Activated T-helper 1 cell treated with Interleukin-2 at 50 U/mL for 16 hours (primary cell): ENCODE measurements around the gene ROS1.
"Not testable (repeated sequence)": the region's sequence is repeated elsewhere in the genome, so short reads cannot be mapped to it uniquely, and the experiment has no call there.

Experiments used
- DNase-seq: peaks from one replicate; pipeline ENCODE4 v3.0.0-alpha.2; 2020; ENCODE audit warnings: low read depth

The ROS1 gene

DNA sequence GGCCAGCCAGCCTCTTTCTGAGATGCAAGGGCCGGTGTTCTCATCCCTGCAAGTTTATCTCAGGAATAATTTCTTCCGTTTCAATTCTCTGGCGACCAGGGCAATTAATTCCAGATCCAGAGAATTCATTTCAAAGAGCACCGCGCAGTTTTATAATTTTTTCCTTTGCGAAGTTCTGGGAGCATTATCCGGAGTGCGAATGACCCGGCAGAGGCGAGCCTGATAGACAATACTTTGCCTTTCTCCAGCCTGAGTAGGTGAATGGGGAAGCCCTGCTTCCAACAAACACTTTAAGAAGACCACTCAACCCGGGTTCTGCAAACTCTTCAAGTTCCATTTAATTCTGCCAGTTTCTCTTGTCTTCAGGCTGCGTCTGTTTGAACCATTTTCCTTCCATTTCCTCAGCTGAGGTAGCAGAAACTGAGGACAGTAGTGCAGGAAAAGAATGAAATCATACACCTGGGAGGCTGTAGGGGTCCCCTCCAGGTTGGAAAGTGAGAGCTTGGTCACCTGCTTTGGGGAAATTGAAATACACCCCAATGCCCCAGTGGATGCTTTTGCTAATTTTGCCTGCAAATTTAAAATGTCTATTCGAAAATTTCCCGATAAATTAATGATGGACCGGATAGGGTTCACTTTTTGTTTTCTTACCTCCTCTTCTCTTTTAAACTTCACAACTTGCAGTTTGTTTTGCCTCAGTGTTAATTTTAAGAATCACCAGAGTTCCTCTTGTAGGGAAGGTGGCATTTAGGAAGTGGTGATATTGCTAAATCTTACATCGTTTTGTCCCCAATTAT is 159.3 kb downstream of the ROS1 start:
- no peak for DNase-seq

DNA sequence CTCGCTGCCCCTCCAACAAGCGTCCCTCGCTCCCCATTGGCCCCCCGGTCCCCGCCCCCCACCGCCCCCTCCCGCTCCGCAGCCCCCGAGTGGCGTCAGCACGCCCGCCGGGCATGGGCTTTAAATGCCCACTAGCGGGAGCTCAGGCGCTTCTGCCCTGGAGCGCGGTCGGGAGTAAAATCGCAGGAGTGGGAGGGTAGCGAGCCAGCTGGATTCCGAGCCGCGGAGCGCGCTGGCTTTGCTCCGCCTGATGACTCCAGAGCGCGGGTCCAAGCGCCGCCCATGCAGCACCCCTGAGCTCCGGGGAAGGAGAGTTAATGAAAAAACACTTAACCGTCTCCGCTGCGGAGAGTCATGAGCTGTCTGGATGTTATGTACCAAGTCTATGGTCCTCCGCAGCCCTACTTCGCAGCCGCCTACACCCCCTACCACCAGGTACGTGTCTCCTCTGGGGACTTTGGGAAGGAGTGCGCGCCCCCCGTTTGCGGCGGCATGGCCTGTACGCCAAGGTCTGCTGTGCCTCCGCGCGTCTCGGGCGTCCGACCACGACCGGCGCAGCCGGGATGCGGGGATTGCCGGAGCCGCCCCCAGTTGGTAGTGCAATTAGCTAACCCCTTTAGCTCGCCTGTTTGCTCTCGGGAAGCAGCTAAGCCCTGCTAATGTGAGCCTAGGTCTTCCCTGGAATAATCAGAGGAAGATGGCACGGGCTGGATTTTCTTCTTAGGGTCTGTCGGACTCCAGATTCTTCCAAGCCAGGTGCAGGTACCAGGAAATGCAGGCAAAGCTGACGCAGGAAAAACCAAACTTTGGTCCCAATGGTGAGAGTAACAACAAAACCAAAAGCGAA is 160.1 kb downstream of the ROS1 start, which contains the start of gene VGLL2:
TSS of gene VGLL2 (plus strand) at position 149 of the 847 bp plus-strand sequence. CDS start at position 355, 206 bp downstream.
- DNase-seq: no peak

DNA sequence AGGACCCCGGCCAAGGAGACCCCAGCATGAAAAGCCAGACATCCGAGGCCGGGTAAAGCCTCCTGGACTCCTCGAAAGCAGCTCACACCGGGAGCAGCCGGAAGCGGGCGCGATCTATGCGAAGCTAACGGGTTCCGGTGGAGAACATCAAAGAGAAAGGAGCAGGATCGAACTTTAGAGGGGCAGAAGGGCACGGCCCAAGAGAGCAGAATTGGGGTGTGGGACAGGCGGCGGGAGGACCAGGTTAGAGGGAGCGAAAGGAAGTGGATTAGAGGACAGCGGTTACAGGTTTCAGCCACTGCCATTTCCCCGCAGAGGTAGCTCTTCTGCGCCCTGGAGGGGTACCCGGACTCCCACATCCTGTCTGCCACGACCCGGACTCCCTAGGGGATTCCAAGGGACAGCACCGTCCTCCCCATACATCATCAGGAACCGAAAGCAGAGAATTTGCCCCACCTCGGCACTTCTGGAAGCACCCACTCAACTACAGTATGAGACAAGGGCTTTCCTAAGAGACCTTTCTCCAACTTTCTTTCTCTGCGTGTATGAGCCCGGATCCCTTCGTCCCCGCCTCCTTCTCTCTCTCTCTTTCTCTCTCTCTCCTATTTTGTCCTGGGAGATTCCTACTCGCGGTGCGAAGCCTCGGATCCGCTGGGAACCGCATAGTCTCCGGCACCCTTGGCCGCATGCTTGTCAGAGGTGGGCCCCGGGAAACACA is 160.9 kb downstream of the ROS1 start:
- no peak for DNase-seq

DNA sequence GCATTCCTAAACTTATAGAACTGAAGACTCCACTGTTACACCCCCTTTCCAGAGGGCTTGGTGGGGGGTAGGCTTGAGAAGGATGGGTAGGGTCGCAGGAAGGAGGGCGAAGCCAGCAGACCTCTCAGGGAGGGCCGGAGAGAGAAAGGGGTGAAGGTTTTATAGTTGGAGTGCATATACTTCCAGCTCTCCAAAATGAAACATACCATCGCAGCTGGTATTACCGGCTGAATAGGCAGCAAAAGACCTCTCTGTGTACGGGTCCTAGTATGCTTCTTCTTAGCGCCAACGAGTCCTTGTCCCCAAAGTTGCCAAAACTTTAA is 161.4 kb downstream of the ROS1 start:
- no peak for DNase-seq

DNA sequence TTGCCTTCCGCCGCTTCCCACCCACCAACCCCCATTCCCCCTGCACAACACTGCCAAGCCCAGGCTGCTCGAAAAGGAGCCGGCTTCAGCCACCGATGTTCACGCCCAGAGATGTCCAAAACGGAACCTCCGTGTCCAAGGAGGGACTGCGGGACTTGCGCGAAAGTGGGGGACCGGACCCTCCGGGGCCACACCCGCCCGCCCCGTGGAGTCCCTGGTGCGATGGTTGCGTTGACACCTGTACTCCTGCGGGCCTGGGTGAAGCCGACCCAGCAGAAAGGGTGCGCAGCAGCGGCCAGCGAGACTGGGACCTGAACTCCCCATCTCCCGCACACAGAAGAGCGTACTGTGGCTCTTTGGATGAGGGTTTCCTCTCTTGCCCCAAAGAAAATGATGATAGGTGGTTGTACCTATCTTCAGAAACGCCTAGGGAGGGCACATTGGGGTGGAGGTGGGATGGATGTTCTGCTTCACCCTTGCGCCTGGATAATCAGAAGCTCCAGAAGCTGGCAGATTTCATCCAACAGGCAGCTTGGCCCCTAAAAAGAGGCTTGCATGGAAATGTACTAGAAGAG is 162.3 kb downstream of the ROS1 start:
- DNase-seq: no peak

DNA sequence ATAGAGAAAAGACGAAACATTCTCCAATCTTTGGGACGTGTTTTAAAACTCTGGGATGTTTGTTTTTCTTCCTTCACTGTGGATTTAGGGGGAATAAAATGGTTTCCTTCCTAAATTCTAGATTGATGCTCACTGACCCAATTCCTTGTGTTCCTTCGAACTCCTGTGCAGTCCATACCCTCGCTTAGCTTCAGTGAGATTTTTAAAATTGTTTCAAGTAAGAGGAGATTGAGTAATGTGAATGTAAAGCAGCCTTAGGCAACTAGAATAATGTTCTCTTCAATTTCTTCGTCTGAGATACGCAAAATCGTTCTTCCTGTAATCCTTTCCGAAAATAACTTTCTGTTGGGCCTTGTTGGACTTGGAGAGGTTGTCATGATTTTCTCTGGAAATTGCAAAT is 162.9 kb downstream of the ROS1 start:
- DNase-seq: no peak

DNA sequence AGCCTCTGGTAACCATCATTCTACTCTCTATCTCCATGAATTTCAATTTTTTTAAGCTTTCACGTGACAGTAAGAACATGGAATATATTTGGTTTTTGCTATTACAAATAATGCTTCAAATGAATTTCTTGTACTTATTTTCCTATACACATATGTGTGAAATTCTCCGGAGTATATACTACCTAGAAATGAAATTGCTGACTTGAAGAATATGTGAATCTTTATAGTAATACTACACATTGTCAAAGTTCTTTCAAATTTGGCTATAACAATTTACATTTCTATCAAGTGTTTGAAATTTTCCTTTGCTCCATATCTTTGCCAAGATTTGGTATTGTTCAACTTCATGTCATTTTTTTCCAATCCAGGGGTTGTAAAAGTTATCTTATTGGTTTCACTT is 172.0 kb downstream of the ROS1 start:
- no peak for DNase-seq

DNA sequence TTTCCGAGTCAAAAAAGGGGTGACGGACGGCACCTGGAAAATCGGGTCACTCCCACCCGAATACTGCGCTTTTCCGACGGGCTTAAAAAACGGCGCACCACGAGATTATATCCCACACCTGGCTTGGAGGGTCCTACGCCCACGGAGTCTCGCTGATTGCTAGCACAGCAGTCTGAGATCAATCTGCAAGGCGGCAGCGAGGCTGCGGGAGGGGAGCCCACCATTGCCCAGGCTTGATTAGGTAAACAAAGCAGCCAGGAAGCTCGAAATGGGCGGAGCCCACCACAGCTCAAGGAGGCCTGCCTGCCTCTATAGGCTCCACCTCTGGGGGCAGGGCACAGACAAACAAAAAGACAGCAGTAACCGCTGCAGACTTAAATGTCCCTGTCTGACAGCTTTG is 180.8 kb downstream of the ROS1 start:
- DNase-seq: not testable (repeated sequence)

DNA sequence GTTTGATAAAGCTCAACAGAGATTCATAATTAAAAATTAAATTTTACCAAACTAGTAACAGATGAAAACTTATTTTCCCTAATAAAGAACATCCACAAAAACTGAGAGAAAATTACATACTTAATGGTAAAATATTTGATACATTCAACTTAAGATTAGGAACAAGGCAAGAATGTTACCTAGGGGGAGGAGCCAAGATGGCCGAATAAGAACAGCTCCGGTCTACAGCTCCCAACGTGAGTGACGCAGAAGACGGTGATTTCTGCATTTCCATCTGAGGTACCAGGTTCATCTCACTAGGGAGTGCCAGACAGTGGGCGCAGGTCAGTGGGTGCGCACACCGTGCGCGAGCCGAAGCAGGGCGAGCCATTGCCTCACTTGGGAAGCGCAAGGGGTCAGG is 181.2 kb downstream of the ROS1 start:
- not testable (repeated sequence) for DNase-seq
